Vagina (tissue), 2 donors: ENCODE data around the gene DNAH3. TPM values are rescaled to one million over a fixed set of nuclear protein-coding genes. Genes with fewer than 3 reads are reported as not detected.
"Not testable (repeated sequence)": the region's sequence is repeated elsewhere in the genome, so short reads cannot be mapped to it uniquely, and the experiment has no call there.

Experiments used
- DNase-seq, 2 donors: peaks; one replicate each; pipeline ENCODE4 v3.0.0-alpha.2; 2017; ENCODE audit errors: extremely low spot score in 2 of 2
- H3K27ac ChIP-seq: fragments of 200-600 bp; sonication (generic); one replicate; pipeline ENCODE4 v1.5.1; 2019
- H3K27me3 ChIP-seq: fragments of 200-600 bp; sonication (generic); one replicate; pipeline ENCODE4 v1.5.1; 2019
- H3K36me3 ChIP-seq, 2 donors: fragments of 200-600 bp; sonication (generic); one replicate each; pipeline ENCODE4 v1.5.1; 2017 to 2019
- H3K4me1 ChIP-seq: fragments of 200-600 bp; sonication (generic); one replicate; pipeline ENCODE4 v1.5.1; 2019
- H3K4me3 ChIP-seq, 2 donors: fragments of 200-600 bp; sonication (generic); 1 replicate in 1 of 2; 2 replicates in 1 of 2; pipeline ENCODE4 v1.5.1; 2016 to 2019
- H3K9me3 ChIP-seq: fragments of 200-600 bp; sonication (generic); one replicate; pipeline ENCODE4 v1.5.1; 2019
- POLR2A ChIP-seq, 2 donors: fragments of 450-650 bp; IDR thresholded peaks; one replicate each; pipeline ENCODE4 v1.6.1; 2017; ENCODE audit warnings: antibody characterized with exemption in 2 of 2, mild to moderate bottlenecking in 2 of 2, moderate library complexity in 2 of 2
- POLR2AphosphoS5 ChIP-seq, 2 donors: sonication (generic); formaldehyde crosslinking; IDR thresholded peaks; one replicate each; pipeline ENCODE4 v1.9.0; 2017; ENCODE audit warnings: antibody characterized with exemption in 2 of 2, mild to moderate bottlenecking in 2 of 2, low read depth in 1 of 2; ENCODE audit not compliant: insufficient read depth in 1 of 2
- intact Hi-C: fragments of 100-400 bp; cut with DNase I; formaldehyde crosslinking; loops from one replicate; pipeline ENCODE4 v1.15.1; 2023
- total RNA-seq: library from RNA; depleted of rRNA; stranded (reverse); fragments of >200 nt; gene quantifications from one replicate; pipeline ENCODE4 v1.2.3, GENCODE V29; 2016
- TF ChIP-seq, protein P1 (sequence below), 3 experiments: fragments of 450-650 bp in 2 of 3; fragments of 200-600 bp in 1 of 3; sonication (generic) in 1 of 3; IDR thresholded peaks; one replicate each; pipeline ENCODE4 v1.5.1; 2017 to 2019; ENCODE audit warnings: antibody characterized with exemption in 3 of 3, mild to moderate bottlenecking in 2 of 3, moderate library complexity in 2 of 3

The DNAH3 gene
- total RNA-seq, 1 donor from 2014 or later, result 0.25 TPM

GRCh38 chr16:20950294-20950693 is 200.4 kb downstream of the DNAH3 start:
- H3K4me1 ChIP-seq, result no peaks in the 10 kb centered on the region
- H3K4me3 ChIP-seq, result no peak overlapping the region
- intact Hi-C loops, result no loop called here
- no peaks in the 10 kb centered on the region for H3K9me3 ChIP-seq
- TF ChIP-seq POLR2A (IDR thresholded peaks at IDR 0.05) (no peak), POLR2AphosphoS5 (IDR thresholded peaks at IDR 0.05; ENCODE audit: insufficient read depth in 1 of 2, low read depth in 1 of 2) (no peak)
- TF ChIP-seq, protein P1, sequence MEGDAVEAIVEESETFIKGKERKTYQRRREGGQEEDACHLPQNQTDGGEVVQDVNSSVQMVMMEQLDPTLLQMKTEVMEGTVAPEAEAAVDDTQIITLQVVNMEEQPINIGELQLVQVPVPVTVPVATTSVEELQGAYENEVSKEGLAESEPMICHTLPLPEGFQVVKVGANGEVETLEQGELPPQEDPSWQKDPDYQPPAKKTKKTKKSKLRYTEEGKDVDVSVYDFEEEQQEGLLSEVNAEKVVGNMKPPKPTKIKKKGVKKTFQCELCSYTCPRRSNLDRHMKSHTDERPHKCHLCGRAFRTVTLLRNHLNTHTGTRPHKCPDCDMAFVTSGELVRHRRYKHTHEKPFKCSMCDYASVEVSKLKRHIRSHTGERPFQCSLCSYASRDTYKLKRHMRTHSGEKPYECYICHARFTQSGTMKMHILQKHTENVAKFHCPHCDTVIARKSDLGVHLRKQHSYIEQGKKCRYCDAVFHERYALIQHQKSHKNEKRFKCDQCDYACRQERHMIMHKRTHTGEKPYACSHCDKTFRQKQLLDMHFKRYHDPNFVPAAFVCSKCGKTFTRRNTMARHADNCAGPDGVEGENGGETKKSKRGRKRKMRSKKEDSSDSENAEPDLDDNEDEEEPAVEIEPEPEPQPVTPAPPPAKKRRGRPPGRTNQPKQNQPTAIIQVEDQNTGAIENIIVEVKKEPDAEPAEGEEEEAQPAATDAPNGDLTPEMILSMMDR (IDR thresholded peaks at IDR 0.05), result no peak
- no peak for DNase-seq
- H3K36me3 ChIP-seq, result no peaks in the 10 kb centered on the region
- H3K27ac ChIP-seq, result no peak overlapping the region
- H3K27me3 ChIP-seq, result no peaks in the 10 kb centered on the region

GRCh38 chr16:20949660-20950059 is 201.0 kb downstream of the DNAH3 start:
- no peak for DNase-seq
- TF ChIP-seq POLR2AphosphoS5 (IDR thresholded peaks at IDR 0.05; ENCODE audit: insufficient read depth in 1 of 2, low read depth in 1 of 2) (no peak), POLR2A (IDR thresholded peaks at IDR 0.05) (no peak)
- TF ChIP-seq, protein P1 (IDR thresholded peaks at IDR 0.05), result no peak
- H3K4me3 ChIP-seq, result no peak overlapping the region
- H3K36me3 ChIP-seq, result no peaks in the 10 kb centered on the region
- no peaks in the 10 kb centered on the region for H3K27me3 ChIP-seq
- no peak overlapping the region for H3K27ac ChIP-seq
- no peaks in the 10 kb centered on the region for H3K4me1 ChIP-seq
- H3K9me3 ChIP-seq, result no peaks in the 10 kb centered on the region
- intact Hi-C loops, result no loop called here

GRCh38 chr16:20948444-20948843 is 202.2 kb downstream of the DNAH3 start:
- intact Hi-C loops, result no loop called here
- no peaks in the 10 kb centered on the region for H3K4me1 ChIP-seq
- no peaks in the 10 kb centered on the region for H3K27me3 ChIP-seq
- no peaks in the 10 kb centered on the region for H3K9me3 ChIP-seq
- TF ChIP-seq POLR2AphosphoS5 (IDR thresholded peaks at IDR 0.05; ENCODE audit: insufficient read depth in 1 of 2, low read depth in 1 of 2), result no peak
- TF ChIP-seq, protein P1 (IDR thresholded peaks at IDR 0.05), result no peak
- no peak for TF ChIP-seq POLR2A (IDR thresholded peaks at IDR 0.05)
- no peaks in the 10 kb centered on the region for H3K36me3 ChIP-seq
- H3K27ac ChIP-seq, result no peak overlapping the region
- no peak for DNase-seq
- H3K4me3 ChIP-seq, result no peak overlapping the region

DNA sequence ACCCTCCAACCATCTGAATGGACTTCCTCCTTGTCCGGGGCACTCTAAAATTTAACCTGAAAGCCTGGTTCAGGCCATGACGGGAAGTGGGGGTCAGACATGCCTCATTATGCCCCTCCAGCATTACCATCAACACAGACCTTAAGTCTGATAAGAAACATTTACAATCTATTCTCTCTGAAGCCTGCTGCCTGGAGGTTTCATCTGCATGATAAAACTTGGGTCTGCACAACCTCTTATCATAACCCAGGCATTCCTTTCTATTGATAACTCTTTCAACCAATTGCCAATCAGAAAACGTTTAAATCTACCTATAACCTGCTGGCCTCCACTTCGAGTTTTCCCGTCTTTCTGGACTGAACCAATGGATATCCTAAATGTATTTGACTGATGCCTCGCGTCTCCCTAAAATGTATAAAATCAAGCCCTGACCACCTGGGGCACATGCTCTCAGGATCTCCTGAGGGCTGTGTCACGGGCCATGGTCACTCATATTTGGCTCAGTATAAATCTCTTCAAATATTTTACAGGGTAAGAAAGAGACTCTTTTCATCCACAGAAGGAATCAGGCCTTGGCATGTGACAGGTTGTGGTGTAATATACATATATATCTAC is 204.5 kb downstream of the DNAH3 start:
- no peak for DNase-seq
- no peak for TF ChIP-seq POLR2A (IDR thresholded peaks at IDR 0.05)
- TF ChIP-seq, protein P1 (IDR thresholded peaks at IDR 0.05), result no peak
- TF ChIP-seq POLR2AphosphoS5 (IDR thresholded peaks at IDR 0.05; ENCODE audit: insufficient read depth in 1 of 2, low read depth in 1 of 2), result no peak
- Histone ChIP-seq H3K4me3 (no peak overlapping the region), H3K27me3 (no peaks in the 10 kb centered on the region), H3K9me3 (no peaks in the 10 kb centered on the region), H3K27ac (no peak overlapping the region), H3K36me3 (no peaks in the 10 kb centered on the region), H3K4me1 (no peaks in the 10 kb centered on the region)
- intact Hi-C loops, result no loop called here

DNA sequence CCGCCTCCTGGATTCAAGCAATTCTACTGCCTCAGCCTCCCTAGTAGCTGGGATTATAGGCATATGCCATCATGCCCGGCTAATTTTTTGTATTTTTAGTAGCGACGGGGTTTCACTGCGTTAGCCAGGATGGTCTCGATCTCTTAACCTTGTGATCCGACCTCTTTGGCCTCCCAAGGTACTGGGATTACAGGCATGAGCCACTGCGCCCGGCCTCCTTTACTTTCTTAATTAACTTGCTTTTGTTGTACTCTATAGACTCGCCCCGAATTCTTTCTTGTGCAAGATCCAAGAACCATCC is 205.1 kb downstream of the DNAH3 start:
- H3K9me3 ChIP-seq, H3K4me1 ChIP-seq, H3K4me3 ChIP-seq, H3K27me3 ChIP-seq, intact Hi-C loops, DNase-seq, H3K27ac ChIP-seq, H3K36me3 ChIP-seq: not testable (repeated sequence)
